Measurements from ENCODE around the gene SASH1. TPM values are rescaled to one million over a fixed set of nuclear protein-coding genes. Genes with fewer than 3 reads are reported as not detected.

SASH1 gene
- total RNA-seq, 1 experiment from 2014 or later = 11.5 TPM

DNA sequence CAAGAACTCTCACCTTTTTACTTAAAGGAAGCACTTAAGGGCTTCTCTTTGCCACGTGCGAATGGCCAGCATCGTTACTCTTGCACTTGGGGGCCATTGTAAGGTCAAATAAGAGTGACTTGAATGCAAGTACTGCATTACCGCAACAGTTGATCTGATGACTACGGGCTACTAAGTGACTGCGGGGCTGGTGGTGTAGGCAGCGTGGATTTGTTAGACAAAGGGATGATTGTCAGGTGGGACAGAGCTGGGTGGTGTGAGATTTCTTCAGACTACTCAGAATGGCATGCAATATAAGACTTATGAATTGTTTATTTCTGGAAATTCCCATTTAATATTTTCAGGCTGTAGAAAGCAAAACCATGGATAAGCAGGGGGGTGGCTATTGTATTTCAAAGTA, 204.5 kb downstream of the SASH1 start:
- no peak for DNase-seq (ENCODE audit: low read depth)

DNA sequence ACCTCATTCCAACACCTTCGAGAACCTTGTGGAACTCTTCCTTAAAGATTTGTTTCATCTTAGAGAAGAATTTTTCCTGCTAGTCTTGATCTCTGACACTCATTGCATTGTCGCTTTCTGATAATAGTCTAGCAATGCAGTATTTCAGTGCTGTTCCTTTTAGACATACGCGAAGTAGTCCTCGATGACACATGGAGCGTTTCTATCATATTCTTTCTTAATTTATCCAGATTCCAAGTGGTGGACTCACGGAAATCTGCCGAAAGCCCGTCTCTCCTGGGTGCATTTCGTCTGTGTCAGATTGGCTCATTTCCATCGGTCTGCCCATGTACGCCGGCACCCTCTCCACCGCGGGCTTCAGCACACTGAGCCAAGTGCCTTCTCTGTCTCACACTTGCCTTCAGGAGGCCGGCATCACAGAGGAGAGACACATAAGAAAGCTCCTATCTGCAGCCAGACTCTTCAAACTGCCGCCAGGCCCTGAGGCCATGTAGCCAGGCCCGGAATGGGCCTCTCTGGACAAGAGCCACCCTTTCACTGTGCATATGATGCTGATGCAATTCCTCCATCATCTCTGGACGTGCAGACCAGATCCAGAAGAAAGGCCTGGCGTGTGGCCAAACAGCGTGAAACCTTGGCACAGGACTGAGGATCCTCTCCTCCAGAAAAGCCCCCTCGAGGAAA, 205.6 kb downstream of the SASH1 start:
- DNase-seq (ENCODE audit: low read depth) = no peak

DNA sequence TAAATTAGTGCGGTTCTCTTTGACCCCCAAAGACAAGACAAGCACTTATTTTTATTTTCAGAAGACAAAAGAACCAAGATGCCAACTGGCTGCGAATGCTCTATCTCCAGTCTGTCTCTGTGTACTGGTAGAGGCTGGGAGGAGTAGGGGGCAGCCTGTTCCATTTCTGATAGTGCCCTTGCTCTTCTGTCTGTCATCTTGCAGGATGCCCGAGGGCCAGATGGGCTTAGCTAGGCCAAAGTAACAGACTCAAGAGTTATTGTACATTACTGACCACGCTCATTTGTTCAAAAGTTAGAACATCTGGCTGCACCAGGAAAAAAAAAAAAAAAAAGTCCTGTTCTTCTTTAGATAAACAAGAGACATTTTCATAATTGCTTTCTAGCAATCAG, 206.1 kb downstream of the SASH1 start:
- no peak for DNase-seq (ENCODE audit: low read depth)

DNA sequence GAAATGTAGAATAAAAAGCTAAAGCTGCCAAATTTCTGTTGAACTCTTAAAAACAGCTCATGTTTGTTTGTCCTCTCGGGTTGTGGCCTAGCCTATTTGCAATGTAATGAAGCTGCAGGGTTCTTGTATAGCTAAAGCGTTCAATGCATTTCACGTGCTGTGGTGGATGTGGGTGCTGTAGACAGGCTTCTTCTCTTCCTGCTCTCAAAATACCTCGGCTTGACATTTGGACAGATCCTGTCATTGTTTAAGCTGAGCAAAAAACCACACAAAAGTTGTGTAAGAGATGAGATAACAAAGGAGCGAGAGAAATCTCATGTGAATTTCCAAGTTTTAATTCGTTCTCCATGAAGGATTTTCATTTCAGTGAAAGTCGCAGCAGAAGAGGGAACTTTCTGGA, 207.9 kb downstream of the SASH1 start:
- no peak for DNase-seq (ENCODE audit: low read depth)

DNA sequence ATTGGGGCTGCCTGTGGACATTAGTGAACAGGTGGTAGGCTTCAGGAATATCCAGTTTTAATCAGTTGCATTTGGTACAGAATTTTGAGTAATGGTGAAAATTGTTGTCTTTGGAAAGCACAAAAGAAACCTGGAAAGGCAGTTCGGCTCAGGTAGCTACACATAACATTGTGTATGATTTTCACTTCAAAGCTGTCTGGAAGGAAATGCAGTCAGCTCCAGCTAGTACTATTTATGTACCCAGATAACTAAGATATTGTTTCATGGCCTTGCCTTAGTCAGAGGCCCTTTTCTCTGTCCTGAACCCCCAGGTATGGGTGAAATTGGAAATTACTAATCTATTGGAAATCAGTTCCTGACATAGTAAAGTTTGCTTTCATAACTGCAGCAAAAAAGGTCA, 208.6 kb downstream of the SASH1 start:
- no peak for DNase-seq (ENCODE audit: low read depth)

DNA sequence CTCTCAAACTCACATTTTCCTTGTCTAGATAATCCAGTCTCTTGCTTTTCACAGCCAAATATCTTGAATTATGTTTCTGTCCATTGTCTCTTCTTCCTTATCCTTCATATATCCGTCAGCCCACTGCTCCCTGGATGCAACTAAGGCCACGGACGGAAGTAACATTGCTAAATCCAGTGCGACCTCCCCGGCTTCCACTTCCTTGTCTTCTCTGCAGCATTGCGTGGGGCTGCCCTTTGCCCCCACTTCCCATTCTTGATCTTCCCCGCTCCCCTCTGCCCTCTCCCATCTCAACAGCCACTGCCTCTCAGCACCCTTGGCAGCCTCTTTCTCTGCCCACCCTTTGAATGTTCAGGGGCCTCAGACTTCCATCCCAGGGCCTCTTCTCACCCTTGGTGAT, 213.8 kb downstream of the SASH1 start:
- DNase-seq (ENCODE audit: low read depth) = no peak

DNA sequence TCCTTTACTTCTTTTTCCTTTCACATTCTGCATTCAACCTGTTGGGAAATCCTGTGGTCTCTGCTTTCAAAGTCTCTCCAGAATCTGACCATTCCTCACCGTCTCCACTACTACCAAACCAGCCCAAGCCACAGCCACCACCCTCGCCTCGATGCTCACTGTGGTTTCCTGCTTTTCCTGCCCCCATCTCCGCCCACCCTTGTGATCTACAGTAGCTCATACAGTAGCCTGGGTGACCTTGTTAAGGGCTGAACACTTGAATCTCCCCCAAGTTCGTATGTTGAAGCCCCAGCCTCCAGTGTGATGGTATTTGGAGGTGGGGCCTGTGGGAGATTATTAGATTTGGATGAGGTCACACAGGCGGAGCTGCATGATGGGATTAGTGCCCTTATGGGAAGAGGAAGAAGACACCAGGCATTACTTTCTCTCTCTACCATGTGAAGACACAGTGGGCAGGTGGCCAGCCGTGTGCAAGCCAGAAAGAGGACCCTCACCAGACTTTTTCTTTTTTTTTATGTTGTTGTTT, 215.2 kb downstream of the SASH1 start:
- DNase-seq (ENCODE audit: low read depth) = peak; percentile 42

DNA sequence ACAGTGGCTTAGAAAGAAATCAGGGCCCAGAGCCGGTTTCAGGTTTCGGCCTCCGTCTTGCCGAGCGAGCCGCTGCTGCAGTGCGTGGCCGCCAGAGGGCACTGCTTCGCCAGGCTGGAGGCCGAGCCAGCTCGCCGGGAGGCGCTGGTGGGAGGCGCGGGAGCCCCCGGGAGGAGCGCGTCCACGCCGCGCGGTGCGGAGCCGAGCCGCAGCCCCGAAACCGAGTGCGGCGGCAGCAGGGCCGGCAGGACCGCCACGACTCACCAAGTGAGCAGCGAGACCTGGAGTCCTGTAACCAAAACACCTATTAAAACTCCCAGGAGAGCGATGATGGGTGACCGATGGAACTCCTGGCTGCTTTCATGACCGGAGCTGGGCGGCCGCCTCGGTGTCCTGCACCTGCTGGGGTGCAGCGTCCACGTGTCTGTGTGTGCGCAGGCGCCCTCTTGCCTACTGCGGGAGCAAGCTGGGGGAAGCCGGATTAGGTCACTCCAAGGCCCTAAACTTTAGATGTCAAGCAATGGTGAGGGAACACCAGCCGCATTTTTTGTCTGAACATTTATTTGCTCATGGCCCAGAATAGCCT, 217.3 kb downstream of the SASH1 start:
- peak; percentile 56 for DNase-seq (ENCODE audit: low read depth)

DNA sequence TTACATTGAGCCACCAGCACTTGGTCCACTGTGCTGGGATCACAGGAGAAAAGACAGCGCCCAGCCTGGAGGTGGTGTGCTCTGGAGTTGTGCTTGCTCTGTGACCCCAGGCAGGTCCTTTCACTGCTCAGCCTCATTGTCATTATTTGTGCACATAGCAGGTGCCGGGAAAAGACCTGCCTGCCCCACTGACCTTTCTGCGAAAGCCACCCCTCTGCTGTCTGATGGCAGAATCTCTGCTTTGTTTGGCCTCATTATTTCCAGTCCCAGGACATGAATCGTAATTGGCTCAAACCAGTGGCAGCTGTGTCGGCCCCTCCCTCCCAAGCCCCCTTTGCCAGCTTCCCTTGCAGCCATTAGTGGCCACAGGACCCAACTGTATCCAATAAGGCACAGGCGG, 219.0 kb downstream of the SASH1 start:
- DNase-seq (ENCODE audit: low read depth) = no peak

DNA sequence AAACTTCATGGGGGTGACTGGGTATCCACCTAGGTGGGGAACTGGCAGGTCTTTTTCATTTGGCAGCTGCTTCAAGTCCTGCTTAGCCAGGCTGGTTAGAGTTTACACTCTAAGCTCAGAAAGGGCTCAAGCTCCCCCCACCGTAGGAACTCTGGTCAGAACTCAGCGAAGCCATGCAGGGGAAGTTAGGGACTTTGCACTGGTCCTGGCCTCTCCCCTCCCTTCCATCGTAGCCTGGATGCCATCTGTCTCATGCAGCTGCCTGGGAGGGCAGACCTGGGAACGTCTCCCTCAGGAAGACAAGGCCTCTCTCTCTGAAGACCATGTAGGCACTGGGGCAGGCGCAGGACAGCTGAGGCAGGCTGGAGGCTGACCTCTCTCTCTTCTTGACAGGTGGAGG, 220.4 kb downstream of the SASH1 start:
- no peak for DNase-seq (ENCODE audit: low read depth)

DNA sequence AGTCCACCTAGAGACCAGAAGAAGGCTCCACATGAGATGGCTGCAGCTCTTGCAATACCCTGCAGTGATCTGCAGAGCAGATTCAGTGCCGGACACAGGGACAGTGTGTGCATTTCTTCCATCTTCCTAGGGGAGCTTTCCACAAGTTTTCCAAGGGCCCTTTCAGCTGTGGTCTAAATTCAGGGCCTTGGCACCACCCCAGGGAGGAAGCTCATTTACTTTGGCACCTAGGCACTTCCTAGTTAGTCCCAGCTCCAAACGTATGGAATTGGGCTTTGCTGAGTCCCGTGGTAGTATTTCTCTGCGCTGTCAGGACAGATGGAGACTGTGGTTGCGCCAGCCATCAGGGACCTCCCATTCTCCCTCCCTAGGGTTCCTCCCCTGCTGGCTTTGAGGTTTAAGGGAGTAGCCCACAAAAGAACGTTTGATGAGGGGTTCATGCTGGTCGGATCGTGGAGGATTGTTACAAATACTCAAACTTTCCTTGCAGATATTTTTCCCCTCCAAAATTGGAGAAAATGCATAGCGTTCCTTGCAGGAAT, 221.9 kb downstream of the SASH1 start:
- no peak for DNase-seq (ENCODE audit: low read depth)

DNA sequence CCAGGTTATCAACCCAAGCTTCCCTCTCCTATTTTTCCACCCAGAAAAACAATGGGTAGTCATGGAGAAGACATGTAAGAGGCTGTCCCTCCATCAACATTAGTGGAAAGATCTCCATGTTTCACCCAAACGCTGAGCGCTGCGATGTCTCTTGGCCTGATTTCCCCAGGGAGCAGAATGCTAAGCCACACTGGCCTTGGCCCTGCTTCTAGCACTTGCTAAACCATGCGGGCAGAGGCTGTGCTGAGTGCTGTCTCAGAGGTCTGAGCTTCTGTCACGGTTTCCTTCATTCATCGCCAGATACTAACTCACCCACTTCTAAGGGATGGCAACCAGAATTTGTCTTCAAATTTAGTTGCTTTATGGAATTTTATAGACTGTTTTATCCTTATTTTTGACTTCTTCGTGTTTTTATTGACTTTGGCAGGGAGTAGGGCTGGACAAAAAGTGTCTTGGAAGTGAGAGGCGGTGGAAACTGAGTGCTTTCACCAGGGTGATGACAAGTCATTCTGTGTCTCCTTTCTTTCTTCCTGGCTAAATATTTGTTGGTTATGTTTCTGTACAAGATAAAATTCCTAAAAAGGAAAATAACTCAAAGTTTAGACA, 222.8 kb downstream of the SASH1 start:
- no peak for DNase-seq (ENCODE audit: low read depth)

DNA sequence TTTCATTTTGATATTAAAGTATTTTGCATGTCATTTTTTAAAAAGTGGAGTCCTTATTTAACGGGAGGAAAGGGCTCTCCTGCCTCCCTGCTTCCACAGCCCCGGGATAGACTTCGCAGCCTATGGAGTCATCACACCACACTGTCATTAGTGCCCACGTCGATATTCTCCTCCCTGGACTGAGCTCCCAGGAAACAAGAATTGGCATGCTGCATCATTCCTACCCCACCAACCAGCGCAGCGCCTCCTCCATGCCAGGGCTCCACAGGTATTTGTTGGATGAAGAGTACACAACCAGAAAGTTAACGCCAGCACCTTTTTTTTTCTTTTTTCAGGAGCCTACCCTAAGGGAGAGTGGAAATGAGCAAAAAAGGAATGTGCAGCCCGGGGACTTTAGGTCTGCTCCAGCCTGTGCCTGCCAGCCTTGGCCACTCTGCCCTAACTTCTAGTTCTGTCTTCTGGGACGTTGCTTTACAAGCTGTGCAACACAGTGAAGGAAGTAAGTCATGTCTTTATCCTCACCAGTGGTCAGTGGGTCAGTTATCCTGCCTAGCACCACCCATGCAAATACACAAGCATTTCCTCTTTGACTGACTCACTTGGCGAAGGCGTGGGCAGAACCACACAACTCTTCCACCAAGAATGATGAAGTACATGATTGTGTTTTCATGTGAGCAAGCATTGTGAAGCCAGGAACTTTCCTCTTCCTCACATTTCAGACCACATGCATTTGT, 223.5 kb downstream of the SASH1 start:
- peak; percentile 90 for DNase-seq (ENCODE audit: low read depth)

DNA sequence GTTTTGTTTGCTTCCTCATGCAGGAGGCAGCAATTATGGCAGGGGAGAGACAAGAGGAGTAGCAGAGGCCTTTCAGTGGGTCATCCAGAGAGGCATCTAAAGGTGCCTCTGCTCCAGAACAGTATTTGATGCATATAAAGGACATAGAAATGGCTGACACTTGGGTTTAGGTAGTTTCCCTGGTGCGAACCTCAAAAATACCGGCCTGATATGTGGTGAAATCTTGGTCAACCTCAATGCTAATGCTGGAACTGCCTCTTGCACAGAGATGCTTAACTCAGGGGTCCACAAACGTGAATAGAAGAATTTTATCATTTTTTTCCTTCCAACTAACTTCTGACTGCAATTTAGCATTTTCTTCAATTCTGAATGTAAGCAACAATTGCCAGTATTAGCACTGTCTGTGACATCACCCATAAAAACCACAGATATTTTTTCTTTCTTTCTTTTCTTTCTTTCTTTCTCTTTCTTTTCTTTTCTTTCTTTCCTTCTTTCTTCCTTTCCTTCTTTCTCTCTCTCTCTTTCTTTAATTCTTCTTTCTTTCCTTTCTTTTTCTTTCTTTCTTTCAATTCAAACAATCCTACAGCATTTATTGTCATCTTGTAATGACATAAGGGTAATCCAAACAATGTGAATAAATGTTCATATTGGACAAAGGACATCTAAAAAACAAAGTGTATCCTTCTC, 224.2 kb downstream of the SASH1 start:
- DNase-seq (ENCODE audit: low read depth) = no peak

DNA sequence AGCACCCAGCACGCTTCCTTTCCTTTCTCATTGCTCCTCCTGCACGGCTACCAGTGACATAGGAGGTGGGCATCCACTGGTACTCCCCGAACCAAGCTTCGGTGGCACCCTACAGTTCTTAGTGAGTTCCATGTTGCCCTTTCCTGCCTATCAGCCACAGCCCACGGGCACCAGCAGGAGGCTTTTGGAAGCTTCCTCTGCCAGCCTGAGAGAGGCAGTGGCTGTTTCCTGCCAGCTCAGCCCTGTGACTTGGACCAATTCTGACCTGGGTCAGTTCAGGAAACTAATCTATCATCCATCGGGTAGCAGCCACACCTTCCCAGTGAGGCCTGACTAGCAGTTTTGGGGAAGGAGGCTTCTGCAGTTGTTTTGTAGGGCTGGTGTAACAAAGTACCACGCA, 227.8 kb downstream of the SASH1 start:
- peak; percentile 19 for DNase-seq (ENCODE audit: low read depth)

DNA sequence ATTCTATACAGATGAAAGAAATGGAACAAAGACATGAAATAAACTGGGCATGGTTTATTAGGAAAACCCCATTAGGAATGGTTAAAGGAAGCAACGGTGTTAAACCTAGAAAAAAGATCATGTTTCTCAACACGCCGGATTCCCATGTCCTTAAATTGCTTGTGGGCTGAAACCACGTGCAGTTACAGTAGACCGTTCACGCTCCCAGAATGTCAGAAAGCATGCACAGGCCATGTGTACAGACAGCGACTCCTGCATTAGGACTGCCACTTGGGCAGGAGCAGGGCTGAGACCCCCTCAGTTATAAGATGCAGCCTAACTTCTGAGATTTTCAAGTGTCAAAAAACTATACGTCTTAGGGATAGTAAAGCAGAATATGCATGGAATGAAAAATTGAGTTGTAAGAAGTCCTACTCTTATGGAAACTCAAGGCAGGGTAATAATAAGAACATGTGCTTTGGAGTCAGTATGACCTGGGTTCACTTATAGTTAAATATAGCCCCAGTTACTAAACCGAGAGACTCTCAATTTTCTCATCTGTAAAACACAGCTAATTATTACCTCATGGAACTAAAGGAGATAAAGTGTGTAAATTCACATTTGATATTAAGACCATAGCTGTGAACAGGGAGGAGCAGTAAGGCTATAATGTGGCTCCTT, 230.2 kb downstream of the SASH1 start:
- no peak for DNase-seq (ENCODE audit: low read depth)

DNA sequence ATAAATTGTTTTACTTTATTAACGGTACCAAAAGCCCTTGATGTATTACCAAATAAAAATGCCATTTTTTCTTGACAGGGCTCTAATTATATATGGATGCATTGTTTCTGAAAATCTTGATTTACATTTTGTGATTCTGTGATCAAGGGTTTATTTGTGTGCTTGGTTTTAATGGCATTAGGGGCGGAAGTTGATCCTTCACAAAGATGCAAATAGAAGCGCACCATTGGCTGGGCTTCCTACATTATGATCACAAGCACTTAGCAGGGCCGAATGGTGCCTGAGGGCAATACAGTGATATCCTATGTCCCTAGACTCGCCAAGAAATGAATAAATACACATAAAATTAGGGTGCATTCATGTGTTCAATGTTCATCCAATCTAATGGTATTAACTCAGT, 231.3 kb downstream of the SASH1 start:
- no peak for DNase-seq (ENCODE audit: low read depth)

DNA sequence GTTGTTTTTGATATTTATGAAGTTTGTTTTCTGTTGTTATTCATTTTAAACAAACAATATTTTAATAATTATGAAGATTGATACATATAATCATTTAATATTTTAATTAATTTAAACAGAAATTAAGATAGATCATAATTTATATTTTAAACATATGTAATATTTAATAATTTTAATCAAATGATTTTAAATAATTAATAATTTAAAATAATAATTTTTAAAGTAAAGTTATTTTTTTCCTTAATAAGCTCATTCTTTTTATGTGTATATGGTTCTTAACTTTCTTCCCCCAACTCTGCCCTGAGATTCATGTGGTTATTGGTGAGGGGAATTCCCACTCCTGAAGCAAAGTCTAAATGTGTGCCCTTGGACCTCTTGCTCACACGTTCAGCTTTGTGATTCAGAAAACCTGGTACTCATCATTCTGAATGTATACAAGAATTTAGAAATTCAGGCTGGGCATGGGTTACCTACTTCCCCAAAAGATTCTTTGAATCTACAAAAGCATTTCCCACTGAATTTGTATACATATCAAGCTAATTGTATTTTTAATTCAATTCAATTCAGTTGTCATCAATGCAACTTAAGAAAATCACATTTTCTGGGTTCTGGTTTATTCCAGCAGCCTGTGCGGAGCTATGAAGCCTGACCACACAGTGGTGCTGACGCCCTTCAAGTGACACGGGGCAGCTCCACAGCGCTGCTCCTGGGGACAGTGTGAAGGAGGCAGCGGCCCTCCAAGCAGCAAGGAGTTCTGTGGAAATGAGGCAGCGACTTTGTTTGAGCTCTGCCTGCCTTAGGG, 235.2 kb downstream of the SASH1 start:
- peak; percentile 82 for DNase-seq (ENCODE audit: low read depth)

DNA sequence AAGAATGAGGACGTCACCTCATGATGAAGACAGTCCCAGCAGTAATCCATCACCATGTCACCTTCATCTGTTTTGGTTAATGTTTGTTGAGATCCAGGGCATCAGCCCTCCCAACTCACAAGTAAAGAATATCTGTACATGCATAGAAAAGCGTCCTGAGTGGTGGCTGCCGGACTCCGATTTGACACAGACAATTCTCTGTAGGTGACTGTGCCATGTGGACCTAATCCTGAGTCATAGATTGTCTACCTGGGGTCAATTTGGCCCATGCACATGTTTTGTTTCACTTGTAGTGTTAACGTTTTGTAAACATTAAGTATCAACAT, 235.8 kb downstream of the SASH1 start:
- DNase-seq (ENCODE audit: low read depth) = no peak

DNA sequence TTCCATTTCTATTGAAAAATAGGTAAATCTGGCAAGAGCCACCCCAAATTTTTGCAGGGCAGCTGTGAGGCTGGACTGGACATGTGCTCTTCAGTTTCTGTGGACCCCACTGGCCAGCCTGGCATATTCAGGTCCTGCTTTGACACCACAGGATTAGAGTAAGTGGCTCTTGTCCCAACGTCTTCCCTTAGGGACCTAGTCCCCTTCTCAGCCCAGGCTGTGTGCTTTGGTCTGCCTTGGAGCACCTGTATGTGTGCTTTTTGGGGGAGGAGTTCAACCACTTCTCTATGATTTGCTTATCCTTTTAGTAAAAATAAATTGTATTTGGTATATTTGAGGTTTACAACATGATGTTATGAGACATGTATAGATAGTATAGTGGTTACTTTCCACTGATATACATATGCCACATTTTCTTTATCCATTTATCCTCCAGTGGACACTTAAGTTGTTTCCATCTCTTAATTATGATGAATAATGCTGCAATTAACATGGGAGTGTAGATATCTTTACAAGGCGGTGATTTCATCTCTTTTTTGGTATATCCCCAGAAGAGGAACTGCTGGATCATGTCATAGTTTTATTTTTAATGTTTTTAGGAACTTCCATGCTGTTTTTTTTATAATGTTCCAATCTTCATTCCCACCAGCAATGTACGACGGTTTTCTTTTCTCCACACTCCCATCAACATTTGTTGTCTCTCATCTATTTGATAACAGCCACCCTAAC, 236.4 kb downstream of the SASH1 start:
- no peak for DNase-seq (ENCODE audit: low read depth)
